ENCODE results near the gene DCC. TPM values are rescaled to one million over a fixed set of nuclear protein-coding genes. Genes with fewer than 3 reads are reported as not detected.

The DCC gene
- polyA plus RNA-seq, 2 of the 4 experiments (the other 2 are of a cell fraction) = 0.12 TPM; not detected in 1

- Histone ChIP-seq H3K4me3 (no peak overlapping the region), H3K27ac (no peak overlapping the region), H3K4me1 (no peaks in the 10 kb centered on the region), H3K9me3 (no peaks in the 10 kb centered on the region), H3K4me2 (no peak overlapping the region)
- DNase-seq (ENCODE audit: low read depth in 1 of 2, low spot score in 1 of 2) (no peak), ATAC-seq (no peak), FAIRE-seq (no peak)
- TF ChIP-seq KDM5A (IDR thresholded peaks at IDR 0.05) (no peak), EP300 (IDR thresholded peaks at IDR 0.05) (no peak), NR3C1 (IDR thresholded peaks at IDR 0.05) (no peak), ZC3H11A (IDR thresholded peaks at IDR 0.05) (no peak), EHF (CRISPR knock-in tag; IDR thresholded peaks at IDR 0.05) (no peak), CTCF (IDR thresholded peaks at IDR 0.05) (no peak), FOSL2 (IDR thresholded peaks at IDR 0.05) (no peak), FOSL2 (CRISPR knock-in tag; IDR thresholded peaks at IDR 0.05) (no peak), NFE2L2 (conservative IDR thresholded peaks at IDR 0.05; ENCODE audit: low read length) (no peak), RNF2 (IDR thresholded peaks at IDR 0.05; ENCODE audit: borderline replicate concordance, low read depth) (no peak)
- CTCF ChIA-PET = interaction anchor here (1.5 kb wide), 1 partner anchor 339 kb away, joined by 6 read pairs; the partner anchor contains the start of gene DCC
- WGBS (ENCODE audit: missing lambda C conversion rate) = 15% methylated on average over 2 of the region's 2 CpGs
- POLR2A ChIA-PET = no interaction called here
These were observed 339.4 kb downstream of the DCC start for GRCh38 chr18:52679354-52679753.

- H3K27ac ChIP-seq = no peak overlapping the region
- FAIRE-seq (no peak), ATAC-seq (no peak), DNase-seq (ENCODE audit: low read depth in 1 of 2, low spot score in 1 of 2) (no peak)
- TF ChIP-seq CEBPB (IDR thresholded peaks at IDR 0.05) (no peak), REST (IDR thresholded peaks at IDR 0.05) (no peak), ELK1 (IDR thresholded peaks at IDR 0.05; ENCODE audit: low read depth, low read length) (no peak), NR3C1 (IDR thresholded peaks at IDR 0.05) (no peak), FOXS1 (CRISPR knock-in tag; IDR thresholded peaks at IDR 0.05) (no peak), ZC3H11A (IDR thresholded peaks at IDR 0.05) (no peak), MAFK (IDR thresholded peaks at IDR 0.05; ENCODE audit: partially characterized antibody) (no peak)
- 33% methylated on average over 4 of the region's 4 CpGs for WGBS (ENCODE audit: missing lambda C conversion rate)
- CTCF ChIA-PET = no interaction called here
- H3K4me1 ChIP-seq = no peaks in the 10 kb centered on the region
- H3K4me2 ChIP-seq = no peak overlapping the region
- no peak overlapping the region for H3K4me3 ChIP-seq
- POLR2A ChIA-PET = no interaction called here
- H3K9me3 ChIP-seq = no peaks in the 10 kb centered on the region
These were observed 342.3 kb downstream of the DCC start for GRCh38 chr18:52682260-52682659.

- POLR2A ChIA-PET = no interaction called here
- CTCF ChIA-PET = no interaction called here
- FAIRE-seq = no peak
These were observed 345.3 kb downstream of the DCC start for GRCh38 chr18:52685316-52685715.

More at GRCh38 chr18:52685316-52685715, 345.3 kb downstream of the DCC start:
- H3K4me2 ChIP-seq = no peak overlapping the region
- H3K27ac ChIP-seq = no peak overlapping the region
- DNase-seq (ENCODE audit: low read depth in 1 of 2, low spot score in 1 of 2) (no peak), ATAC-seq (no peak)
- TF ChIP-seq HES2 (IDR thresholded peaks at IDR 0.05) (no peak), RAD21 (conservative IDR thresholded peaks at IDR 0.05 in 1 of 2, IDR thresholded peaks at IDR 0.05 in 1 of 2) (no peak), POLR2A (IDR thresholded peaks at IDR 0.05; ENCODE audit: low read length) (no peak), MYC (IDR thresholded peaks at IDR 0.05; ENCODE audit: borderline replicate concordance, low read length) (no peak), HOXB13 (CRISPR knock-in tag; IDR thresholded peaks at IDR 0.05; ENCODE audit: low read depth) (no peak), EHF (CRISPR knock-in tag; IDR thresholded peaks at IDR 0.05) (no peak), KDM5A (IDR thresholded peaks at IDR 0.05) (no peak), CBX2 (IDR thresholded peaks at IDR 0.05; ENCODE audit: borderline replicate concordance, low read depth) (no peak), SREBF2 (IDR thresholded peaks at IDR 0.05) (no peak), JUN (IDR thresholded peaks at IDR 0.05) (no peak), GATA3 (IDR thresholded peaks at IDR 0.05; ENCODE audit: borderline replicate concordance) (no peak), ZNF302 (CRISPR knock-in tag; IDR thresholded peaks at IDR 0.05) (no peak), TFCP2L1 (CRISPR knock-in tag; IDR thresholded peaks at IDR 0.05) (no peak), USF2 (IDR thresholded peaks at IDR 0.05) (no peak)
- H3K4me3 ChIP-seq = no peak overlapping the region
- WGBS (ENCODE audit: missing lambda C conversion rate) = 0% methylated on average over 1 of the region's 1 CpG
- no peaks in the 10 kb centered on the region for H3K9me3 ChIP-seq
- H3K4me1 ChIP-seq = no peaks in the 10 kb centered on the region

Measured in A549 (cell line).